ACHN (cell line): ENCODE data around the gene SORD.
"Not testable (repeated sequence)": the region's sequence is repeated elsewhere in the genome, so short reads cannot be mapped to it uniquely, and the experiment has no call there.

ENCODE experiments used
- DNase-seq: peaks from one replicate; pipeline ENCODE4 v3.0.0-alpha.2; 2015
- in situ Hi-C: cut with HindIII; loops from 2 replicates; pipeline ENCODE4 v1.10.0; 2017; ENCODE audit warnings: low sequenced_read_pairs, low pct_ligation_motif_present, low pct_unique_long_range_greater_than_20kb

Gene SORD

GRCh38 chr15:45088801-45089711 is 66.1 kb downstream of the SORD start:
- in situ Hi-C loops: no loop called here
- DNase-seq: no peak

- no peak for DNase-seq
Measured at GRCh38 chr15:45089712-45090373, 66.8 kb downstream of the SORD start.

GRCh38 chr15:45091161-45091560 is 68.2 kb downstream of the SORD start:
- in situ Hi-C loops: no loop called here
- DNase-seq: no peak

More at GRCh38 chr15:45089712-45090373, 66.8 kb downstream of the SORD start:
- in situ Hi-C loops: no loop called here

- in situ Hi-C loops: no loop called here
- no peak for DNase-seq
Measured at GRCh38 chr15:45091576-45091975, 68.6 kb downstream of the SORD start.

GRCh38 chr15:45093013-45093412 is 70.0 kb downstream of the SORD start:
- no peak for DNase-seq
- in situ Hi-C loops: no loop called here

- DNase-seq: no peak
- in situ Hi-C loops: no loop called here
Measured at GRCh38 chr15:45093622-45094357, 70.8 kb downstream of the SORD start.

GRCh38 chr15:45094358-45094730 is 71.3 kb downstream of the SORD start:
- no peak for DNase-seq
- in situ Hi-C loops: no loop called here

- DNase-seq: no peak
- in situ Hi-C loops: no loop called here
Measured at GRCh38 chr15:45095661-45096060, 72.7 kb downstream of the SORD start.

GRCh38 chr15:45097466-45097865 is 74.5 kb downstream of the SORD start:
- in situ Hi-C loops: no loop called here
- DNase-seq: no peak

- in situ Hi-C loops: no loop called here
- no peak for DNase-seq
Measured at GRCh38 chr15:45099549-45100165, 76.7 kb downstream of the SORD start.

- in situ Hi-C loops: no loop called here
- DNase-seq: no peak
Measured at GRCh38 chr15:45100884-45101625, 78.1 kb downstream of the SORD start.

- in situ Hi-C loops: no loop called here
- DNase-seq: no peak
Measured at GRCh38 chr15:45101749-45102148, 78.8 kb downstream of the SORD start.

- in situ Hi-C loops: no loop called here
- DNase-seq: no peak
Measured at GRCh38 chr15:45102226-45102625, 79.2 kb downstream of the SORD start.

- in situ Hi-C loops, DNase-seq: not testable (repeated sequence)
Measured at GRCh38 chr15:45104170-45104569, 81.2 kb downstream of the SORD start.

GRCh38 chr15:45105586-45105985 is 82.6 kb downstream of the SORD start:
- no peak for DNase-seq
- in situ Hi-C loops: no loop called here

GRCh38 chr15:45106002-45106790 is 83.2 kb downstream of the SORD start:
- in situ Hi-C loops: no loop called here
- DNase-seq: no peak

- no peak for DNase-seq
- in situ Hi-C loops: no loop called here
Measured at GRCh38 chr15:45107941-45108630, 85.1 kb downstream of the SORD start.
